Glomerular endothelial cell (primary cell): ENCODE measurements around the gene SAA4. TPM values are rescaled to one million over a fixed set of nuclear protein-coding genes. Genes with fewer than 3 reads are reported as not detected.
"Not testable (repeated sequence)": the region's sequence is repeated elsewhere in the genome, so short reads cannot be mapped to it uniquely, and the experiment has no call there.

Experiments used
- DNase-seq: peaks from one replicate; pipeline ENCODE4 v3.0.0-alpha.2; 2011; ENCODE audit warnings: low read depth, low spot score; ENCODE audit errors: extremely low read depth
- total RNA-seq: library from RNA; depleted of rRNA; stranded (reverse); fragments of >200 nt; gene quantifications from 2 replicates; pipeline ENCODE4 v1.2.3, GENCODE V29; 2015

Gene SAA4
- total RNA-seq, 1 donor from 2014 or later, result not detected

- not testable (repeated sequence) for DNase-seq
Observed at GRCh38 chr11:18247191-18247581, 10.6 kb upstream of the SAA4 start.

GRCh38 chr11:18246379-18247190 is 10.0 kb upstream of the SAA4 start:
- not testable (repeated sequence) for DNase-seq

DNA sequence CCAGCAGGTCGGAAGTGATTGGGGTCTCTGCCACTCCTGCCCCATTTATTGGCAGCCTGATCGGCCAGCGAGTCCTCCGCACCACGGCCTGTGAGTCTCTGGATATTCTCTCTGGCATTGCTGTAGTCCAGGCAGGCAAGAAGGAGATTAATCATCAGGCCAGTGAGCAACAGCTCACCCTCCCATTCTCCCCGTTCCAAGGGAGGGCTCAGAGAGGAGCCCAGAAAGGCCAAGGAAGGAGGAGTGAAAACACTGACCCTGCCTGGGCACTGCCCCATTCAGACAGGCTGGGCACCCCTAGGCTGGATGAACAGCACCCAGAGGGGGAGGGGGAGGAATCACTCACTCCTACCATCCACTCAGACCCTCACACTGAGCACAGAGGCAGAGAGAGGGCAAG is 8.8 kb upstream of the SAA4 start:
- no peak for DNase-seq

DNA sequence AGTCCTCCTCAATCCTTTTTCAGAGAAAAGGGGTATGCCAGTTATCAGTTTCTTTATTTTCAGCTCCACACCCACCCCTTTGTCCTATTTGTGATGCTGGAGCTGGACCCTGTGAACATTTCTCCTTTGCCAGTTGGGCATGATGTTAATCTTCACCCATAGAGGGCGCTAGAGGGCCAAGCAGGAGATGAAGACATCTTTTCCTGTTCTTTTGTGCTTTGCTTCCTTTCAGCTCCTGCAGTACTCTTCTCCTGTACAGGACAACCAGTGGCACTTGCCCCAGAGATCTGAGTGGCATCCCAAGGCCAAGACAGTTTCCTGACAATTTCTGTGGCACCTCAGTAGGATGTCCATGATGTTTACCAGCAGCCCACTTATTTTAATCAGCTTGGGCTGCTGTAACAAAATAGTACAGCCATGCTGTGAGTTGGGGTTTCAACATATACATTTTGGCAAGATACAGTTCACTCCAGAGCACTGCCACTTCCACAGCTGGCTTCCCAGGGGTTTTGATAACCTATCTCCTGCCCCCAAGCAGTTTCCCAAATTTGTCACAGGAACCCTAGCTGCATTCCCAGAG is 7.3 kb upstream of the SAA4 start:
- peak; percentile 37 for DNase-seq

- DNase-seq, result no peak
Observed at GRCh38 chr11:18239655-18240054, 3.1 kb upstream of the SAA4 start.

- DNase-seq, result no peak
Observed at GRCh38 chr11:18235394-18236334, 938 bp downstream of the SAA4 start.

DNA sequence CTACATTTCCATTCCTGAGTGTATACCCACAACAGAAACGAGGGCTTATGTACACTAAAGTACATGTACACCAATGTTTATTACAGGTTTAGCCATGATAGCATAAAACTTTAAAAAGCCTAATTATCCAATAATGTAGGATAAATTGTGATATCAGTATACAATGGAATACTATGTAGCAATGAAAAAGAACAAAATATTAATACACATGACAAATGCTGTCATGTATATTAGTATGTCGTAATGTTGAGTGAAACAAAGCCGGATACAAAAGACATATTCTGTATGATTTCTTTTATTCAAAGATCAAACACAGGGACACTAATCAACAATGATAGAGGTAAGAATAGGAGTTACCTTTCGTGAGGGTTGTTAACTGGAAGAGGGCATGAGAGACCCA is 2.7 kb downstream of the SAA4 start:
- no peak for DNase-seq

DNA sequence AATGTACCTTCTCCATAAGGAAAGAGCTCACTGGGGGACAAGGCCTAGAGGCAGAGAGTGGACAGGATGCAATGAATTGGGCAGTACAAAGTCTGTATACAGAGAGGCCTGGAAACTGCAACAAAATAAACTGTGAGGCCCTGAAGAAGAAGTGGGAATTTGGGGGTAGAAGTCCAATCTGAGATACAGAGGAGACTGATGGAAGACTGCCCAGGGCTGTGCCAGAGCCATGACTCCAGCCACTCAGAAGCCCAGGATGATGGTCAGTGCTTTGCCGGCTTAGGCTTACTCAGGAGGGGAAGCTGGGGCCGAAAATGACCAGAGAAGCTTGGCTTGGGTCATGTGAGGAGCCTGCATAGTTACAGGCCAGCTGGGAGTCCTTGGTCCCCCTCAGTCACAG is 5.7 kb downstream of the SAA4 start:
- no peak for DNase-seq

DNA sequence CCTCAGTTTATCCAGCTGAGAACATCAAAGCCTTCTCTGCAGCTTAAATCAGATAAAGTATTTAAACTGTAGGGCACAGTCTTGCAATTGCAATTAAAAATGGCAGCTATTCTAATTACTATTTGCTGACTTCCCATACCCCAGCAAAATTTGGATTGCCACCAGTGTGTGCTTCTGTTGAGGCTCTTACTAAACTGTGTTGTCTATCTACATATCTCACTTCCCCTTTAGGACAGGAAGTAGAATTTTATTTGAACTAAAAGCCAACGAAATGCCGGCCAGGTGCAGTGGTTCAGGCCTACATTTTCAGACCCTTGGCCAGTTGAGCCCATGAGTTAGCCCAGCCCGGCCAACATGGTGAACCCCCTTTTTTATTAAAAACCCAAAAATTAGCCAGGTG is 7.1 kb downstream of the SAA4 start:
- DNase-seq, result no peak

- DNase-seq, result no peak
Observed at GRCh38 chr11:18225913-18226312, 10.7 kb downstream of the SAA4 start.

GRCh38 chr11:18223591-18224387 is 12.8 kb downstream of the SAA4 start:
- DNase-seq, result no peak

DNA sequence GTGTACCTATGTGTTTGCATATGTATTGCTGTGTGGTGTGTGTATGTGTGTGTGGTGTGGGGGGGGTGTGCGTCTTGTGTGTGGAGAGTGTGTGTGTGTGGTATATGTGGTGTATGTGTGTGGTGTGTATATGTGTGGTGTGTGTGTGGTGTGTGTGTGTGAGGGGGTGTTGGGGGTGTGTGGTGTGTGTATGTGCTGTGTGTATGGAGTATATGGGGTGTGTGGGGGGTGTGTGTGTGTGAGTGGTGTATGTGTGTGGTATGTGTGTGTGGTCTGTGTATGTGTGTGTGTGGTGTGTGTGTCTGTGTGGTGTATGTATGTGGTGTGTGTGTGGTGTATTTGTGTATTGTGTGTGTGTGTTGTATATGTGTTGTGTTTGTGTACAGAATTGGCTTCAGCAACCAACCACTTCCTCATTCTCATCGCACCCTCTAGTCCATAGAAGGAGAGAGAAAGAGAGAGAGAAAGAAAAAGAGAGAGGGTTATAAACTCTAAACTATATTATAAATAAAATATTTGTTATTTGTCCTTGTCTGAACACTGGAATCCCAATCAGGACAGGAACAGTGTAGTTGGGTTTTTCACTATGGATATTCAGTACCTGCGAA is 13.7 kb downstream of the SAA4 start:
- no peak for DNase-seq

DNA sequence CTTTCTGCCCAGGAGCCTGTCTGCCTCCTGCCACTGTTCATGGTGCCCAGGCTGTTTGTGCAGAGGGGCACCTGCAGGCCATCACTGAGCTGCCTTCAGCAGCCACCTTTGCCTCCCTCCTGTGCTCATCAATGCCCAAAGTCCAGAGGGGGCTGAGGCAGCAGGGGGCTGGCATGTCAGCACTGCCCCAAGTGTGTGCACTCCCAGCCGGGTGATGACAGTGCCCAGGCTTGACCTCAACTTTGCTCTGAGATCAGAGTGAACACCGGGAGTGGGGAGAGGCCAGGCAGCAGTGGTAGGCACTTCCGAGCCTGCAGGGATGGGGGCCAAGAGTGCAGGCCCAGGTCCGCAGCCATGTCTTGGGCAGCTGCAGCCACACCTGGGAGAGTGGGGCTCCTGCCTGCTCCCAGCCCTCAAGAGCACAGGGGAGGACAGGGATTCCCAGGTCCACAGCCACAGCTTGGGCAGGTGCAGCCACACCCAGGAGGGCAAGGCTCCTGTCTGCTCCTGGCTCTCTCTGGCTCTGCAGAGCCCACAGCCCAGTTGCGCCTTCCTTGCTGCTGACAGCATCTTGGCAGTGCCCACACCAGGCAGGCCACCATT is 15.2 kb downstream of the SAA4 start:
- no peak for DNase-seq

DNA sequence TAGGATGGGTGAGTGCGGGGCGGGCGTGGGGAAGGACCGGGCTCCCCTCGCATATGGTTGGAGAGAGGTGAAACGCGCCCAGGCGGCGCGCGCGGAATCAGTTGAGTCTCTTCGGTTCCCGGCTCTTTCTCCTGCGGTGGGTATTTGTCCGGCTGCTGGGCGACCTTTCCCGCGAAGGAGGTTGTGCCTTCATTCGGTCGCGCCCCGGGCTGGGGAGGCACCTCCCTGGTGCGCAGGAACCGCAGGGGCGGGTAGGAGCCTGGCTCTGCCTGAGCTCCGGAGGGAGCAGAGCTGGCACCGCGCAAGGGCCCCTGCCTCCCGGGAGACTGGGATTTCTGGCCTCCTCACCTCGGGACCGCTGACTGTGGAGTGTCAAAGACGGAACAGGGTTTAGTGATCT is 27.5 kb downstream of the SAA4 start:
- DNase-seq, result no peak

- no peak for DNase-seq
Observed at GRCh38 chr11:18204771-18205170, 31.8 kb downstream of the SAA4 start.

GRCh38 chr11:18204220-18204619 is 32.4 kb downstream of the SAA4 start:
- DNase-seq, result no peak

GRCh38 chr11:18203723-18204122 is 32.9 kb downstream of the SAA4 start:
- no peak for DNase-seq

DNA sequence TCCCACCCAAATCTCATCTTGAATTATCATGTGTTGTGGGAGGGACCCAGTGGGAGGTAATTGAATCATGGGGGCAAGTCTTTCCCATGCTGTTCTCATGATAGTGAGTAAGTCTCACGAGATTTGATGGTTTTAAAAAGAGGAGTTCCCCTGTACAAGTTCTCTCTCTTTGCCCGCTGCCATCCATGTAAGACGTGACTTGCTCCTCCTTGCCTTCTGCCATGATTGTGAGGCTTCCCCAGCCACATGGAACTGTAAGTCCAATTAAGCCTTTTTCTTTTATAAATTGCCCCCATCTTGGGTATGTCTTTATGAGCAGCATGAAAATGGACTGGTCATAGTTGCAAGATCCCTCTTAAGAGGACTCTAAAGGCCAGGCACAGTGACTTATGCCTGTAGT is 38.9 kb downstream of the SAA4 start:
- not testable (repeated sequence) for DNase-seq

- DNase-seq, result no peak
Observed at GRCh38 chr11:18196532-18196931, 40.1 kb downstream of the SAA4 start.

GRCh38 chr11:18193010-18193409 is 43.6 kb downstream of the SAA4 start:
- DNase-seq, result no peak
